GM18951 (cell line): ENCODE data around the gene LAMB4.

Experiments used
- POLR2A ChIP-seq: IDR thresholded peaks from 4 replicates; pipeline ENCODE4 v1.6.1; 2011; ENCODE audit warnings: mild to moderate bottlenecking; ENCODE audit not compliant: insufficient read length, insufficient read depth; ENCODE audit errors: extremely low read depth
- in situ Hi-C: fragments of 300-500 bp; cut with MboI; formaldehyde crosslinking; loops from one replicate; pipeline ENCODE4 v1.12.0; 2022; ENCODE audit warnings: low sequenced_read_pairs, mixed read lengths, inconsistent platforms; ENCODE audit not compliant: unreplicated experiment

The LAMB4 gene

DNA sequence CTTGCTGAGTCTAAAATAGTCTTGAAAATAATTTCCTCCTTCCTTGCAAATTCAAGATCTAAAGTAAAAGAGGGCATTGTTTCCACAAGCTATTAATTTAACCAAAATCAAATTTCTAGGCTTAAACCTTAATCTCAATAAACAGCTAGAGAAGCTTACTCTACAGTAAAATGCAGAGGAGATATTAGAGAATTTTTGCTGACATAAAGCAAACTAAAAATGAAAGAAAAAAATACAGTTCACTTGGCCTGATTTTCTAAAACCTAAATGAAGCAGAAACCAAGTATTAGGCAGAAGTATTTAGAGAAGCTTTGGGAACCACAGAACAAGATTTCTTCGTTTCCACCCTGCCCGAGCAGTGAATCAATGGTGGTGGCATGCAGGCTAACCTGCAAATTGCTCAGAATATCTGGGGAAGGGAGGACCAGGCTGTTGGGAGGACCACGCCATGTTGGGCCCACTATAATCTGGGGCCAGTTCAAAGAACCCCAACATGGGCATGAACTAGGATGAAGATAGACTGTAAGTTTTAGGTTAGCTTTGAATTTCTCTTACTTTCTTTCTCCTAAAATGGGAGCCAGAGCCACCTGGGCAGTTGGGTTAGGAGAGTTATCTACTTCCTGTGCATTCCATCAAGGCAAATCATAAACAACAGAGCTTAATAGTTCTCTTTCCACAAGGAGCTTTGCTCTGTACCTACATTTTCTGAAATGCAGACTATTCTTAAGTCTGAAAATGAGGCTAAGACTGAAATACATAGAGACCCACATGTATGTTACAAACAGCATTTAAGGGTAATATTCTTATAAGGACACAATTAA, 131.3 kb downstream of the LAMB4 start:
- no peak for TF ChIP-seq POLR2A
- in situ Hi-C loops = no loop called here

DNA sequence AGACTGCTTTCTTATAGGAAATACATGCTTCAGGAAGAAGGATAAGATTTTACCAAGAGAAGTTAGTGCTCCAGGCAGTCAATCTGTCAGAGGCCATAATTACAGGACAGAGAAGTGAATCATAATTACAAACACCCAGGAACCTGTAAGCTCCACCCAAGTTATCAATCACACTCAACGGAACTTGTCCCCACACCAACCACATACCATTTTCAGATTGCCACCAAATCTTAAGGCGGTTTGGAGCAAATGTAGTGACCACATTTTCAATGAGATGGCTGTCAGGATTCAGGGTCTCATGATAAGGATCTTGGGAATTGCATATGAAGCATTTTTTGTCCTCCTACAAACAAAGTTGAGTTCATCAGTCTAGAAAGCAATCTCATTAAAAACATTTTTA, 132.0 kb downstream of the LAMB4 start:
- in situ Hi-C loops = no loop called here
- no peak for TF ChIP-seq POLR2A

DNA sequence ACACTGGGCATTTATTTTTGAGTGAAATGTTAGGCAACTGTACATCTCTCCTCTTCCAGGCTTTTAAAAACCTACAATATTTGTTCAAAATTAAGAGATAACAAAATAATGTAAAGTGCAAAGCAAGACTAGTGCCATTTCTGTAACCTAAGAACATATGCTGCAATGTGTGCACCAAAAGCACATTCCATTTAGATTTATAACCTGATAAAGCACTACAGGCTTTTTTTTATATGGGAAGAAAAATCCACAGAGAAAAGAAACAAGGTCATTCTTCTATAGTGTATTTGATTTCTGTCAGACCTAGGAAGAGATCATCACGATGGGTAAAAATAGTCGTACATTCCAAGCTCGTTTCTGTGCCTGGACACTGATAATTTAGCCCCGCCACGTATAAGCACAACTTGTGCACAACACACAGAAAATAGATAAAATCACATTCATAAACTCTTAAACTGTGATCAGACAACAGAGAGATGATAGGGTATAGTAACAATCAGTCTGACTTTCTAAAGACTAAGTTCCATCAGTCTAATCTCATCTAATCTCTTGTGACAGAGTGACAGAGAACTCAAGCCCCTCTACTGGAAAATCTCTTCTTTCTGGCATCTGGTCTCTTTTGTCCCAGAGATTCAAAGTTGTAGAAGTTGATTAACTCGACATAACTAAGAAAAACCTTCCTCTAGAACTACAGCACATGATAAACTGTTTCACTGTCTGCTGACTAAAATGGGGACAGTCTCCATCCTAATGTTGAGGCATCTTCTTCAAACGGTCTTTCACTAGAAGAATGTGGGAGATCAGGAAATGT, 133.9 kb downstream of the LAMB4 start:
- TF ChIP-seq POLR2A = no peak
- in situ Hi-C loops = no loop called here

DNA sequence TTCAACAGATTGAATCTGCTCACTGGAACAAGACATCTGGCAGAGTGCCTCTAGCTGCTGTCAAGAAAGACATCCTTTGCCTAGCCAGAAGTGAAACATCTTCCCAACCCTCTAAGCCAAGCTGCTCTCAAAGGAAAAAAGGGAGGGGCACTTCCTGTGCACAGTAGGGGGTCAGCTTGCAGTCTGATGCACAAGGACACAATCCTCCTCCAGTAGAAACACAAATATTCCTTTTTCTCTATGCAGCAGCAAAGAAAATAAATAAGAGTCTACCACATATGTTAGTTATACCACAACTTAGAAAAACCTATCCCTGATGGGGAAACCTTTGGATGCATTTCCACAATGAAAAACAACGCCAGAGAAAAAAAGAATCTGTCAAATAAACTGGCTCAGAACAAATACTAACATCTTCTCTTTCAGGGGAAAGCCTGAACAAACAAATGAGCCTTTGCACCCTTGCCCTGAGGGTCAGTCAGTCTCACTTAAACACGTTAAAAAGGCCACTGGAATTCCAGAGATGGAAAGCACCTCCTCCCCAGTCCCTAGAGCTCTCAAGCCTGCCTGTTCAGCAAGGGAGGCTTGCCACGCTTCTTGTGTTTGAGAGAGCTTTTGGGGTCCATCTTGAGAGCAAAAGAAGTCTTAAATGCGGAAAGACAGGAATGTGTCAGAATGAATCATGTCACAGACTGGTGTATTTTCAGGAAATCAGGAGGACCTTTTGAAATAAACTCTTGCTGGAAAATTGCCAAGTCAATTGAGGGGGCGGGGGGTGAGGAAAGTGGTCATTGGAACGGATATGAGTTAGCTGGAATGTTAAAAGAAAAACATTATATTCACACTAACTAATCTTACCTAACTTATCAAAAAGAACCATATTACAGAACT, 134.7 kb downstream of the LAMB4 start:
- in situ Hi-C loops = no loop called here
- no peak for TF ChIP-seq POLR2A

DNA sequence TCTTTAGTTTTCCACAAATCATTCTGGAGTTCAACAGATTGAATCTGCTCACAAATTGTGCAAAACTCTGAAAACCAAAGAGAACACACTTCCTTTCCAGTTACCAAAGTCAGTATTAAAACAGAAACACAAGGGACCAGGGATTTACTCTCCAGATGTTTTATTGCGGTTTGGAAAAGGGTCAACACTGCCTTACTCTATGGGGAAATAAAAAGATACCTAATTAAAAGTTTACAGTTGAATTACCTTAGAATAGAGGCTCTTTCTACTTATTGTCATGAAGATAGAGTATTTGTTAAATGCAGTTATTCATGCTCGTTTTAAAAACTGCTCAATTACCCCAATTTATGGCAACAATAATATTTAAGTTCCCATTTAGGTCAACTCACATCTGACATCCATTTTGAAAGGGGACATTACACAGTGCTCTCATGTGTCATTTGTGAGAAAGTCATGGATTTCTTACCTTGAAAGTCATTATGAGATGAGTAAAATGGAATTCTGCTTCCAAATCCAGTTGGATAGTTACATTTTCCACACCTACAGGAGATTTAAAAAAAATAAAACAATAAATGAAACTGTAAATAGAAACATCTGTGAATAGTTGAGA, 135.6 kb downstream of the LAMB4 start:
- no peak for TF ChIP-seq POLR2A
- in situ Hi-C loops = no loop called here

DNA sequence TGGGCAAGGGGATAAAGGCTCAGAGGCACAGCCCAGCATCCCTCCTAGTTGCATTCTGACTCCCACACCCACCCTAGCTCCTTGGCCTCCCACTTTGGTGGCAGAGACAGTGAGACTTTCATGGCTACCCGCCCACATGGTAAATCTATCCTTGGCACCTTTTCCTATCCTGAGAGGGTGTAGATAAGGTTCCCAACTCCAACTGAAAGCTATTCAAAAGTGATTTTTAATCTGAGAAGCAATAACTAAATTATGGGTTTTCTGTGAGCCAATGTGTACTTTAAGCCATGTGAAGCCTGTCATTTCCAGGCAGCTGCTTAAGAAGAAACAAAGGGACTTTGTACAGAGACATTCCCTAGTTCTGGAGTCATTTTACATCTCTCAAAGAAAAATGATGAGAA, 136.3 kb downstream of the LAMB4 start:
- in situ Hi-C loops = no loop called here
- no peak for TF ChIP-seq POLR2A

DNA sequence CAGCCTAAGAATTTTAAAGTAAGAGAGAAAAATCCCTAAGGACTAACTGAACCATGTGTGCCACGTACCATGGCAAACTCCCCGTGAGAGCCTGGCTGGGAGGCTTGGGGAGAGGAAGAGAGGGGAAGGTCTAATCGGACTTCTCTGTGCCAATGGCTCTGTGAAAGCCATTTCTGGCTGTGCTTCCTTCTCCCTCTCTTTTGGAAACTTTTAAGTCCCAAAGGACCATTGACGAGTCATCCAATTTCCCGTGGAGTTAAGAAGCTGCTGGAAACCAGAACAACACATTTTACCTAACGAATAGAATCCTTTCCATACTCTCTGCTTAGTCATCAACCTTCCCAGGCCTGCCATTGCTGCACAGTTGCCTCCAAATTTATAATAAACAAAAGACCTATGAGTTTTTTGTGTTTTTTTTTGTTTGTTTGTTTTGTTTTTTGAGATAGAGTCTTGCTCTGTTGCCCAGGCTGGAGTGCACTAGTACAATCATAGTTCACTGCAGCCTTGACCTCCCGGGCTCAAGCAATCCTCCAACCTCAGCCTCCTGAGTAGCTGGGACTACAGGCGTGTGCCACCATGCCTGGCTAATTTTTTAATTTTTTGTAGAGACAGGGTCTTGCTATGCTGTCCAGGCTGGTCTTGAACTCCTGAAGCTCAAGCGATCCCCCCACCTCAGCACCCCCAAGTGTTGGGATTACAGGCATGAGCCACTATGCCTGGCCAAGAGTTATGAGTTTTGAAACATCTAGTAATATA, 140.4 kb downstream of the LAMB4 start:
- no peak for TF ChIP-seq POLR2A
- in situ Hi-C loops = no loop called here

DNA sequence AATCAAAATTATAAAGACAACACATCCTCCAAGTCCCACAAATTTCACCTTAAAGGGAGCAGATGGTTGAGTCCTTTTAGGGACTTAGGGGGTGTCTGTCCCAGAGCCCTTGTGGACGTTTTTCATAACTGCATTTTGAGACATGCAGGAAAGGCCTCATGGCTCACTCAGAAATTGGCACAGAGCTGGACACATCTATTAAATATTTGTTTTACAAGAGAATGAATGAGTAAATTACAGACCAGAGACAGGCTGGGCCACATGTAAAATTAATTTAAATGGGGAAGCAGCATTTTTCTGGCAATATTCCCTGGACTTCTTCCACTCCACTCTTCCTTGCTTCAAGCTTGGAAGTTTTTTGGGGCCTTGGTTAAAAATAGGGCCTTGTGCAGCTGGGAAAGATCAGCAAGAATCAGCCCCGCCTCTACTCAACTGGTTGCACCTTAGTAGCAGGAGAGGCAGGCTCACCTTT, 147.2 kb downstream of the LAMB4 start:
- in situ Hi-C loops = no loop called here
- no peak for TF ChIP-seq POLR2A

DNA sequence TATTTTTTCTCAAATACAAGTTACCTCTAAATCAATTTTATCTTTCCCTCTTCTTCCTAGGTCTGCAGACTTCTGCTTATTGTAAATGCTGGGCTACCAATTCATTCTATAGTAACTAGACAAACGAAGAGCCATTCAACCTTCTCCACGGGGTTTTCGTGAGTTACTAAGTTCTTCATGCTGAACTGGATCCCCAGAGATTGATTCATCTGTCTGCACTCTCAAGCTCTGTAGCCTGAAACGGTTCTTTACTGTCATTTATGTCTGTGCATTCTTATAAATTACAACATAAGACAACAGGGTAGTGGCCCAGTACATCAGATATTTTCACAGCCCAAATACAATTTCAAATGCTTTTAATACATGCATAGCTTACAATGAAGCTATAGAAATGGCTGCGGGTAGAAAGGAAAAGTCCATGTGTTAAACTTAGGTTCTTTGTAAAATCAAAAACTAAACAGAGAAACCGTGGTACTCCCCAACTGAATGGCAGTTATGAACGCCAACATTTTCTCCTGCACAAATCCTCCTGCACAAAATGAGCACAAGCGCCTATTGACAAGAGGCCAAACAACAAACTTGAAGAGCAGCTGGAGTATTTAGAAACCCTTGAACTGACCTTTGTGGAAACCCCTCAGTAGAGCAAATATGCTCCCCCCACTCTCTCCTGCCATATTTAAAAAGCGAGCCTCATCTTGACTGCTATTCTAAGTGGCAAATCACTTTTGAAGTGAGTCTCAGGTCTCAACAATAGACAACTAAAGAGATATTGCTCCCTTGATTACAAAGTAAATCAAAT, 147.9 kb downstream of the LAMB4 start:
- in situ Hi-C loops = no loop called here
- TF ChIP-seq POLR2A = no peak

DNA sequence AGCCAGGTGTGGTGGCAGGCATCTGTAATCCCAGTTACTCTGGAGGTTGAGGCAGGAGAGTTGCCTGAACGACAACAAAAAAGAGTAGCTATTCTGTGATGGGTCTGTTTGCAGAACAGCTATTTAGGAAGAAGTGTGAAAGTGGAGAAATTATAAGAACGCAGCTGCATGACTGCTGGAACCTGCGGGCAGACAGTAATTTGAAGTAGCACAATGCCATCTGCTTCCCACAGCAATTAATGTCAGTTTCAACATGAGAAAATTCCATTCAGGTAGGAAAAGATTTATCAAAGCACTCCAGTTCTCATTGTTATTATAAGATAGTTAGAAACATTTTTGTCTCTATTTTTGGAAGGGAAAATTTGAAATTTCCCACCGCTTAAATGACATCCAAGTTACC, 148.7 kb downstream of the LAMB4 start:
- no peak for TF ChIP-seq POLR2A
- in situ Hi-C loops = no loop called here

DNA sequence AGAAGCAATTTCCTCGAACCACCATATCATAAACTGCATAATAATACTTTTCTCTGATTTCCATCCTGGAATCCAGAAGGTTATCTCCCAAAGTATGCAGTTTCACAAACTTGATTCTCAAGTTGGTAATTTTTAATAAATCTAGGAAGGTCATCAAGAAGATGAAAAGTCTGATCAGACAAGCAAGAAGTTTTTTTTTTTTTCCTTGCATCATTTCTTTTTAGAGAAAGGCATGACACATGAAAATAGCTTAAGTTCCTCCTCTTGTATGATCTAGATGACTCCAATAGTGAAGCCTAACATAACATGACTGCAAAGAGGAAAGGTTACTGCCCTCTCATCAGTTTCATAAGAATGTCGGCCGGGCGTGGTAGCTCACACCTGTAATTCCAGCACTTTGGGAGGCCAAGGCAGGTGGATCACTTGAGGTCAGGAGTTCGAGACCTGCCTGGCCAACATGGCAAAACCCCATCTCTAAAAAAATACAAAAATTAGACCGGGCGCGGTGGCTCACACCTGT, 149.4 kb downstream of the LAMB4 start:
- in situ Hi-C loops = no loop called here
- no peak for TF ChIP-seq POLR2A
